ENCODE results near the gene ZNF629.

- TF ChIP-seq POLR2AphosphoS5 (IDR thresholded peaks at IDR 0.05; ENCODE audit: low read depth, low read length) (no peak), SIN3A (IDR thresholded peaks at IDR 0.05; ENCODE audit: low read depth) (no peak), EZH2 (IDR thresholded peaks at IDR 0.05) (no peak), ZNF274 (IDR thresholded peaks at IDR 0.05; ENCODE audit: low read depth, low read length) (no peak)
Observed at GRCh38 chr16:30747331-30747730, 39.7 kb downstream of the ZNF629 start.
